ENCODE data around the gene TAF4.

DNA sequence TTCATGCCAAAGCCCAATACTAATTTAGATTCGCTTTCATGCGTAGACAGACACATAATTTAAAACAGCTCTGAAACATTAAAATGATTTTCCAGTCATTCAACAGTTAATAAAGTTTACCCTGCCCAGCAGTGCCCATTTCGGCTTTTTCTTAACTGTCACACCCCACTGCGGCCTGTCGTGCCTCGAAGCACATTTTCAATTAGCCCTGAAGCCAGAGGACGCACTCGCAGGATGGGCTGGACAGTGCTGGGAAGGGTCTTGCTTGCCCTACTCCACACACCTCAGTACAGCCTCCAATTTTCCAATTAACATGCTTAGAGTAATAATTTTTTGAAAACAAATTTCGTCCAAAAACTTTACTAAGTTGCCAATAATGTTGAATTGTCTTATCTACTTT lies 35.3 kb downstream of the TAF4 start:
- TF ChIP-seq POLR2A (IDR thresholded peaks at IDR 0.05; ENCODE audit: low read depth, low read length): no peak
- TF ChIP-seq TAF1 (IDR thresholded peaks at IDR 0.05; ENCODE audit: borderline replicate concordance, low read depth, low read length): no peak

Measured in GM12892 (cell line).